ENCODE results near the gene FAM20C. TPM values are rescaled to one million over a fixed set of nuclear protein-coding genes. Genes with fewer than 3 reads are reported as not detected.
"Not testable (repeated sequence)": the region's sequence is repeated elsewhere in the genome, so short reads cannot be mapped to it uniquely, and the experiment has no call there.

FAM20C gene
- total RNA-seq, 2 donors from 2014 or later, result 0.08 to 0.19 TPM

- H3K9me3 Mint-ChIP-seq, result peaks cover 4% of the 10 kb centered on the region
- no peak overlapping the region for H3K4me3 Mint-ChIP-seq
- H3K27me3 Mint-ChIP-seq, result no peaks in the 10 kb centered on the region
- no peak for ATAC-seq (replicated peaks)
- H3K4me1 Mint-ChIP-seq, result no peaks in the 10 kb centered on the region
- no peaks in the 10 kb centered on the region for H3K36me3 Mint-ChIP-seq (ENCODE audit: low read depth)
- no peak overlapping the region for H3K27ac Mint-ChIP-seq
Measured at GRCh38 chr7:259191-259505, 66.8 kb downstream of the FAM20C start.

- no peaks in the 10 kb centered on the region for H3K4me1 Mint-ChIP-seq
- no peaks in the 10 kb centered on the region for H3K27me3 Mint-ChIP-seq
- no peaks in the 10 kb centered on the region for H3K36me3 Mint-ChIP-seq (ENCODE audit: low read depth)
- H3K9me3 Mint-ChIP-seq, result peaks cover 4% of the 10 kb centered on the region
- H3K4me3 Mint-ChIP-seq, result no peak overlapping the region
- no peak overlapping the region for H3K27ac Mint-ChIP-seq
- ATAC-seq (replicated peaks), result no peak
Measured at GRCh38 chr7:259751-260405, 67.5 kb downstream of the FAM20C start.

- Mint-ChIP-seq H3K4me3 (no peak overlapping the region), H3K9me3 (peaks cover 4% of the 10 kb centered on the region), H3K36me3 (ENCODE audit: low read depth) (no peaks in the 10 kb centered on the region), H3K27ac (no peak overlapping the region), H3K27me3 (no peaks in the 10 kb centered on the region), H3K4me1 (no peaks in the 10 kb centered on the region)
- ATAC-seq (replicated peaks), result no peak
Measured at GRCh38 chr7:260441-261281, 68.3 kb downstream of the FAM20C start.

- Mint-ChIP-seq H3K4me3 (no peak overlapping the region), H3K27ac (no peak overlapping the region), H3K27me3 (no peaks in the 10 kb centered on the region), H3K36me3 (ENCODE audit: low read depth) (no peaks in the 10 kb centered on the region), H3K9me3 (peaks cover 4% of the 10 kb centered on the region), H3K4me1 (no peaks in the 10 kb centered on the region)
- no peak for ATAC-seq (replicated peaks)
Measured at GRCh38 chr7:261341-262250, 69.2 kb downstream of the FAM20C start.

- ATAC-seq (replicated peaks), result no peak
- H3K27me3 Mint-ChIP-seq, result no peaks in the 10 kb centered on the region
- no peak overlapping the region for H3K4me3 Mint-ChIP-seq
- H3K36me3 Mint-ChIP-seq (ENCODE audit: low read depth), result no peaks in the 10 kb centered on the region
- no peaks in the 10 kb centered on the region for H3K4me1 Mint-ChIP-seq
- H3K27ac Mint-ChIP-seq, result no peak overlapping the region
- peaks cover 4% of the 10 kb centered on the region for H3K9me3 Mint-ChIP-seq
Measured at GRCh38 chr7:262251-262572, 69.8 kb downstream of the FAM20C start.

- H3K4me1 Mint-ChIP-seq; H3K27me3 Mint-ChIP-seq; H3K36me3 Mint-ChIP-seq (ENCODE audit: low read depth); H3K4me3 Mint-ChIP-seq; H3K27ac Mint-ChIP-seq; H3K9me3 Mint-ChIP-seq; ATAC-seq (replicated peaks): not testable (repeated sequence)
Measured at GRCh38 chr7:262631-263311, 70.4 kb downstream of the FAM20C start.

- not testable (repeated sequence) for H3K4me1 Mint-ChIP-seq; ATAC-seq (replicated peaks); H3K27me3 Mint-ChIP-seq; H3K27ac Mint-ChIP-seq; H3K9me3 Mint-ChIP-seq; H3K36me3 Mint-ChIP-seq (ENCODE audit: low read depth); H3K4me3 Mint-ChIP-seq
Measured at GRCh38 chr7:263483-264351, 71.3 kb downstream of the FAM20C start.

- Mint-ChIP-seq H3K4me1 (no peaks in the 10 kb centered on the region), H3K36me3 (ENCODE audit: low read depth) (no peaks in the 10 kb centered on the region), H3K27ac (no peak overlapping the region), H3K4me3 (no peak overlapping the region), H3K27me3 (no peaks in the 10 kb centered on the region), H3K9me3 (peaks cover 4% of the 10 kb centered on the region)
- no peak for ATAC-seq (replicated peaks)
Measured at GRCh38 chr7:264541-265191, 72.3 kb downstream of the FAM20C start.

- ATAC-seq (replicated peaks), result no peak
Measured at GRCh38 chr7:265192-265997, 73.0 kb downstream of the FAM20C start.

GRCh38 chr7:265998-266850 lies 73.9 kb downstream of the FAM20C start:
- no peak overlapping the region for H3K4me3 Mint-ChIP-seq
- peaks cover 4% of the 10 kb centered on the region for H3K9me3 Mint-ChIP-seq
- H3K36me3 Mint-ChIP-seq (ENCODE audit: low read depth), result no peaks in the 10 kb centered on the region
- H3K27me3 Mint-ChIP-seq, result no peaks in the 10 kb centered on the region
- H3K27ac Mint-ChIP-seq, result no peak overlapping the region
- ATAC-seq (replicated peaks), result no peak
- no peaks in the 10 kb centered on the region for H3K4me1 Mint-ChIP-seq

More at GRCh38 chr7:265192-265997, 73.0 kb downstream of the FAM20C start:
- Mint-ChIP-seq H3K27ac (no peak overlapping the region), H3K36me3 (ENCODE audit: low read depth) (no peaks in the 10 kb centered on the region), H3K4me3 (no peak overlapping the region), H3K27me3 (no peaks in the 10 kb centered on the region), H3K9me3 (peaks cover 4% of the 10 kb centered on the region), H3K4me1 (no peaks in the 10 kb centered on the region)

- Mint-ChIP-seq H3K4me3 (no peak overlapping the region), H3K4me1 (no peaks in the 10 kb centered on the region), H3K27ac (no peak overlapping the region), H3K9me3 (peaks cover 4% of the 10 kb centered on the region), H3K27me3 (no peaks in the 10 kb centered on the region), H3K36me3 (ENCODE audit: low read depth) (no peaks in the 10 kb centered on the region)
- ATAC-seq (replicated peaks), result no peak
Measured at GRCh38 chr7:266851-267840, 74.8 kb downstream of the FAM20C start.

All from activated T-helper 17 cell treated with anti-CD3 and anti-CD28 coated beads, Interleukin-2, amount 50 U/mL, for 72 hours (primary cell).